Left ventricle myocardium superior (tissue), 1 donor: ENCODE results near the gene NBPF3. TPM values are rescaled to one million over a fixed set of nuclear protein-coding genes. Genes with fewer than 3 reads are reported as not detected.
A peak's percentile ranks its signal among the peaks of the same experiment; 100 is the strongest.
"Not testable (repeated sequence)": the region's sequence is repeated elsewhere in the genome, so short reads cannot be mapped to it uniquely, and the experiment has no call there.

Experiments
- ATAC-seq: fragments of 200-7000 bp; cut with Tn5 transposase; one replicate; pipeline ENCODE4 v1.9.1; 2020; ENCODE audit warnings: mild to moderate bottlenecking, moderate library complexity
- DNase-seq: peaks from one replicate; pipeline ENCODE4 v3.0.0-alpha.2; 2020
- intact Hi-C: fragments of 100-400 bp; cut with micrococcal nuclease; formaldehyde crosslinking; loops from one replicate; pipeline ENCODE4 v1.11.0; 2022
- long read RNA-seq: library from polyadenylated mRNA; unstranded; transcript quantifications from one replicate; pipeline ENCODE4 v2.0.0, GENCODE V29; 2021
- total RNA-seq: library from RNA; stranded (reverse); fragmentation: NEBNext Ultra II Directional; extraction: Animal tissue kit (Norgen Biotek cat#: 25700); gene quantifications from one replicate; pipeline ENCODE4 v1.2.1, GENCODE V29; 2021
- donor health status: DM: no; HTN: yes; CAD: no; lungs with severe emphysema.

NBPF3 gene
- 4.2 TPM for total RNA-seq
- long read RNA-seq, partial matches to known transcripts = 0 of 5 reads
- long read RNA-seq, other reads (novel, unspliced or antisense) = 4 of 5 reads

DNA sequence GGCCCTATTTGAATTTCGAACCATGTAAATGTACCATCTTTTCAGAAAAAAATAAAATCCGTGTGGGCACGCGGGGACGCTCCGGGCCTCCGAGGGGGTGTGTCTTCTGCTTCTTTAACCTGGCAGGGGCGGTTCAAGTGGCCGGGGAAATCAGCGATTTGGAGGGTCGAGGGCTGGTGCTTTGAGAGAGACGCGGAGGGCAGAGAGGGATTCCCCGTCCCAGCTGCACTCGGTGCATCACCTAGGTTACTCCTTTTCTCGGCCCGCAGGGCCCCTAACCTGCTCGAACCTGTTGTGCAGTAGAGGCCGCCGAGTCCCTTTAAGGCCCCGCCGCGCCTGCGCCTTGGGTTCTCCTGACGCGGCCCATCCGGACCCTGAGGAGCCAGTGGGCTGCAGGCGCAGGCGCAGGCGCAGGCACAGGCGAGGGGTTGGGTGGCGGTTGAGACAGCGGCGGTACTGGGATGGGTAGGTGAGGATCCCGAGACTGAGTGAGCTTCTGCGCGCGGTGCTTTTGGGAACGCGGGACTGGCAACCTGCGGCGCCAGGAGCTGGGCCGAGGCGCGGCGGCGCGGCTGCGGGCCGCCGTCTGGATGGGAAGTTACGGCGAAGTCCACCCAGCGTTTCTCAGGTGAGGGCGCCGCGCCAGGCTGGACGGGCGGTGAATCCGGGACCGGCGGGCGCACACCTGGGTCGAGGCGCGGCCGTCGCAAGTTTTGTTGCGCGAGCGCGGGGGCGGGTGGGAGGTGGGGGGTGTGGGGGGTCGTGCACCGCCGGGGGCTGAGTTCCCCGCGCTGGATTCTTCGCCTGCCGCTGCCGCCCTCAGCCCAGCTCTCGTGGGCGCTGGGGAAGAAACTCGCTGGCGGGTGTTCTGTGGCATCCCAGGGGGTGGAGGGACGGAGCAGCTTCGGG lies at the start of gene NBPF3:
TSS of gene NBPF3 (plus strand) at position 417 of the 909 bp plus-strand sequence. CDS start 4,950 bp downstream, outside the sequence.
- peak; percentile 100 for ATAC-seq
- peak; percentile 94 for DNase-seq
- intact Hi-C loops = no loop called here

GRCh38 chr1:21391497-21391896 lies 48.4 kb upstream of the NBPF3 start:
- intact Hi-C loops = no loop called here
- ATAC-seq (no peak), DNase-seq (no peak)

- intact Hi-C loops = no loop called here
- ATAC-seq (no peak), DNase-seq (no peak)
These were observed 47.2 kb upstream of the NBPF3 start for GRCh38 chr1:21392587-21393263.

DNA sequence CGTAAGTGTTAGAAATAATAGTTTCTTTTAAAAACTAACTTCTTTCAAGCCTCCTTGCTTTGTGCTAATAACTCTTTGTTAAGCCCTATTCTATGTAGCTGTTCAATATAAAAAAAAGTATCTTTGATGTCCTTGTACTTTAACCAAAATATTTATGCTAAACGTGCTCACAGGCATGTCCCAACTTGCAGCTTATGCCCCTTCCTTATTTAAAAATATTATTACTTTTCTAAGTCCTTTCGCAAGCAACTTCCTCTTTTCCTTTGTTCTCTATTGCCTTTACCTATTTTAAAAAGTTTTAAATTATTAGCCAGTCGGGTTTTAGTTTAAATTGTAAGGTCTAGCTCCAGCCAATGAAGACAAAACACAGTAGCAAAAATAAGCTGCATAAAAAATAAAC lies 43.4 kb upstream of the NBPF3 start:
- ATAC-seq = no peak
- no peak for DNase-seq
- intact Hi-C loops = no loop called here

GRCh38 chr1:21397813-21398188 lies 42.1 kb upstream of the NBPF3 start:
- no peak for DNase-seq
- ATAC-seq = no peak
- intact Hi-C loops = no loop called here

- DNase-seq, ATAC-seq, intact Hi-C loops: not testable (repeated sequence)
These were observed 38.1 kb upstream of the NBPF3 start for GRCh38 chr1:21401726-21402346.

- intact Hi-C loops = no loop called here
- DNase-seq (no peak), ATAC-seq (no peak)
These were observed 33.3 kb upstream of the NBPF3 start for GRCh38 chr1:21406659-21407058.

DNA sequence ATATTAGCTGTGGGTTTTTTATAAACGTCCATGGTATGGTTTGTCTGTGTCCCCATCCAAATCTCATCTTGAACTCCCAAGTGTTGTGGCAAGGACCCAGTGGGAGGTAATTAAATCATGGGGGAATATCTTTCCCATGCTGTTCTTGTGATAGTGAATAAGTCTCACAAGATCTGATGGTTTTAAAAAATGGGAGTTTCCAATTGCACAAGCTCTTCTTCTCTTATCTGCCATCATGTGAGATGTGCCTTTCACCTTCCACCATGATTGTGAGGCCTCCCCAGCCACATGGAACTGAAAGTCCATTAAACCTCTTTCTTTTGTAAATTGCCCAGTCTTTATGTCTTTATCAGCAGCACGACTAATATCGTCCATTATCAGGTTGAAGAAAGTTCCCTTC lies 30.0 kb upstream of the NBPF3 start:
- intact Hi-C loops, ATAC-seq: not testable (repeated sequence)

DNA sequence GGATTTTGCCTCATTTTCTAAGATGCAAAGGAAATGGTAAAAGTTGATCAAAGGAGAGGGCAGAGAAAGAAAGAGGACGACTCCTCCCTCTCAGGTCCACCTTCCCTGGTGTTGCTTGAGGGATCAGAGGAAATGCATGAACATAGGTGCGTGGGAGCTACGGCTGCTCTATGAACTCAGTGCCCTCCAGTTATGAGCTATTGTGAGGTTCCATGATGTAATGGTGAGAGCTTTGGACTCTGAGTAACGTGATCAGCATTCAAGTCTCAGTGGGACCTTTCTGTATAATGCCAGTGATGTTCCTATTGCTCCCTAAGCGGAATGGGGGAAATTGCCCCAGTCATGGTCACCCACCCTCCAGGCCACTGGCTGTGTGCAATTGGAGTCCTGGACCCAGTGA lies 25.9 kb upstream of the NBPF3 start:
- no peak for DNase-seq

More for the DNA sequence above, 30.0 kb upstream of the NBPF3 start:
- DNase-seq = not testable (repeated sequence)

GRCh38 chr1:21420378-21420777 lies 19.6 kb upstream of the NBPF3 start:
- DNase-seq, intact Hi-C loops, ATAC-seq: not testable (repeated sequence)

More for the DNA sequence above, 25.9 kb upstream of the NBPF3 start:
- ATAC-seq = no peak
- intact Hi-C loops = no loop called here

DNA sequence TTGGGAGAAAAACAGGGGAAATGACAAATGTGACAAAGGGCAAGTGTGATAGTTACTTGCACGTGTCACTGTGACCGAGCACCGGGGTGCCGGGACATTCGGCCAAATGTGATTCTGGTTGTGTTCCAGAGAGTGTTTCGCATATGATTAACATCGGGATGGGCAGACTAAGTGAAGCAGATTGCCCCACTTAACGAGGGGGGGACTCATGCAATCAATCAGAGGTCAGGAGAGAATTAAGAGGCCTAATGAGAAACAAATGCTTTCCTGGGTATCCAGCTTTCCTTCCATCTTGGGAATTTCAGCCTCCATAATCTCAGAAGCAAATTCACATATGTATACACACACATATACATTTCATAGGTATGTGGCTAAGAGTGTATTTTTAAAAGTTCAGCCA lies 18.6 kb upstream of the NBPF3 start:
- ATAC-seq, intact Hi-C loops, DNase-seq: not testable (repeated sequence)

- DNase-seq, intact Hi-C loops: not testable (repeated sequence)
- ATAC-seq = peak; percentile 30
These were observed 12.0 kb upstream of the NBPF3 start for GRCh38 chr1:21427798-21428480.

DNA sequence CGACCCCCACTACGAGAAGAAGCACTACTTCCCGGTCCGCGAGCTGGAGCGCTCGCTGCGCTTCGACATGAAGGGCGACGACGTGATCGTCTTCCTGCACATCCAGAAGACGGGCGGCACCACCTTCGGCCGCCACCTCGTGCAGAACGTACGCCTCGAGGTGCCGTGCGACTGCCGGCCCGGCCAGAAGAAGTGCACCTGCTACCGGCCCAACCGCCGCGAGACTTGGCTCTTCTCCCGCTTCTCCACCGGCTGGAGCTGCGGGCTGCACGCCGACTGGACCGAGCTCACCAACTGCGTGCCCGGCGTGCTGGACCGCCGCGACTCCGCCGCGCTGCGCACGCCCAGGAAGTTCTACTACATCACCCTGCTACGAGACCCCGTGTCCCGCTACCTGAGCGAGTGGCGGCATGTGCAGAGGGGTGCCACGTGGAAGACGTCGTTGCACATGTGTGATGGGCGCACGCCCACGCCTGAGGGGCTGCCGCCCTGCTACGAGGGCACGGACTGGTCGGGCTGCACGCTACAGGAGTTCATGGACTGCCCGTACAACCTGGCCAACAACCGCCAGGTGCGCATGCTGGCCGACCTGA lies 11.4 kb upstream of the NBPF3 start:
- intact Hi-C loops, DNase-seq: not testable (repeated sequence)
- ATAC-seq = peak; percentile 23

DNA sequence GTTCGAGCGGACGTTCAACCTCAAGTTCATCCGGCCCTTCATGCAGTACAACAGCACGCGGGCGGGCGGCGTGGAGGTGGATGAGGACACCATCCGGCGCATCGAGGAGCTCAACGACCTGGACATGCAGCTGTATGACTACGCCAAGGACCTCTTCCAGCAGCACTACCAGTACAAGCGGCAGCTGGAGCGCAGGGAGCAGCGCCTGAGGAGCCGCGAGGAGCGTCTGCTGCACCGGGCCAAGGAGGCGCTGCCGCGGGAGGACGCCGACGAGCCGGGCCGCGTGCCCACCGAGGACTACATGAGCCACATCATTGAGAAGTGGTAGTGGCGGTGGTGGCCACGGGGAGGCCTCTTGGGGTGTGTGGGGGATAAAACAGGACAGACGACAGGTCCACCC lies 10.7 kb upstream of the NBPF3 start:
- ATAC-seq, intact Hi-C loops: not testable (repeated sequence)
- peak; percentile 14 for DNase-seq

DNA sequence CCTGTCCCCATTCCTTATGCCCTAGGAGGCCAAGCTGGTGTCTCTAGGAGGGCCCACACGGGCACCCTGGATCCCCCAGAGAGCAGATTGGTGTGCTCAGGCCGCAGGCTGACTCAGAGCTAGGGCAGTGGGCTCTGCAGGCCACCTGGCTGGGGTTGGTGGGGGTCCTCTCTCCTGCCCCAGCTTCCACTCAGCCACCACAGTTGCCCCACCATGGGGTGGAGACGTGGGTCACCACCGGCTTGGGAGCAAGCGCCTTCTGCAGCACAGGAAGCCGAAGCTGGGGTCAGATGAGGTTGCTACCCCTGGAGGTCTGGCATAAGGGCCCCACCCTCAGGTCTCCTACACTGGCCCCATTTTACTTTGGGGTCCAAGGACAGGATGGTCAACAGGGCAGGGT lies 9.1 kb upstream of the NBPF3 start:
- ATAC-seq, intact Hi-C loops, DNase-seq: not testable (repeated sequence)

DNA sequence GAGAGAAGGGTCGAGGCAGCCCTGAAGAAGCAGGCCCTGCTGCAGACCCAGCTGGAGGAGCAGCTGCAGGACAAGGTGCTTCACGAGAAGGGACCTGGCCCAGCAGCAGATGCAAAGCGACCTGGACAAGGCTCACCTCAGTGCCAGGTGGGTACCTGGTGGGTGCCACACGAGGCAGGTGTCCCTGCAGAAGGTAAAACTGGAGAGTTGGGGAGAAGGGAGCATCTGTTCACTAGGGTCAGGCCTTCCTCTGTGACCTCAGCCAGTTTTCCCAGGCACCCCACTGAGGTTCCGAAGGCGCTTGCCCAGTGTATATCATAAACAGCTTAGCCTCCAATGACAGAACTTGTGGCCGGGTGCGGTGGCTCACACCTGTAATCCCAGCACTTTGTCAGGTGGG lies 5.5 kb upstream of the NBPF3 start:
- DNase-seq (peak; percentile 19), ATAC-seq (no peak)
- intact Hi-C loops = no loop called here

GRCh38 chr1:21435646-21436487 lies 4.1 kb upstream of the NBPF3 start:
- DNase-seq = peak; percentile 19
- intact Hi-C loops = no loop called here
- ATAC-seq = no peak
